Measurements from ENCODE around the gene URAD.

The URAD gene

GRCh38 chr13:27988520-27988919 lies at the start of gene URAD:
TSS of gene URAD (minus strand) at chr13:27988693. CDS start at chr13:27988637, 56 bp downstream.
- no peak for TF ChIP-seq CTCF (IDR thresholded peaks at IDR 0.05)

GRCh38 chr13:28037399-28037798 lies 48.9 kb upstream of the URAD start:
- no peak for TF ChIP-seq CTCF (IDR thresholded peaks at IDR 0.05)

GRCh38 chr13:28035146-28035782 lies 46.8 kb upstream of the URAD start:
- no peak for TF ChIP-seq CTCF (IDR thresholded peaks at IDR 0.05)

- TF ChIP-seq CTCF (IDR thresholded peaks at IDR 0.05) = no peak
These were observed 45.6 kb upstream of the URAD start for GRCh38 chr13:28033894-28034655.

GRCh38 chr13:28031896-28032288 lies 43.4 kb upstream of the URAD start:
- no peak for TF ChIP-seq CTCF (IDR thresholded peaks at IDR 0.05)

- no peak for TF ChIP-seq CTCF (IDR thresholded peaks at IDR 0.05)
These were observed 42.9 kb upstream of the URAD start for GRCh38 chr13:28031220-28031895.

GRCh38 chr13:28027607-28028364 lies 39.3 kb upstream of the URAD start:
- no peak for TF ChIP-seq CTCF (IDR thresholded peaks at IDR 0.05)
